HG03575 (cell line): ENCODE results near the gene SLC35B4.
"Not testable (repeated sequence)": the region's sequence is repeated elsewhere in the genome, so short reads cannot be mapped to it uniquely, and the experiment has no call there.

Source experiments
- ATAC-seq: cut with Tn5 transposase; IDR thresholded peaks from one replicate; pipeline ENCODE4 v1.9.1; 2021; ENCODE audit not compliant: unreplicated experiment, insufficient number of reproducible peaks, low FRiP score; ENCODE audit errors: extremely low read depth

Gene SLC35B4

DNA sequence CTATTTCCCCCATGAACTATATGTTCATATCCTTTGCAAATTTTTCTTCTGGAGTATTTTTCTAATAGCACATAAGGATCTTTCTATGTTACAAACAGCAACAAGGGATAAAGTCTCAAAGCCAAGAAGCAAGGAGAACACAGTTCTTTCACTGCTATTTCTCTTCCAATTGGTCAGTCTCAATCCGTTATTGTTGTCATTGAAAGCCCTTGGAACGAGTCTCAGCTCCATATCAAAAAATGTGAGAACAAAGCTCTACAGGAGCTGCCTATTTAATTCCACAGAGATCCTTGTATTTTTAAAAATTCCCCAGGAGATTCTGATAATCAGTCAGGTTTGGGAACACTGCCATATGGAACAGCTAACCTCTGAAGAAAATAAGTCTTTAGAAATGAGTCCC is 15.7 kb downstream of the SLC35B4 start:
- ATAC-seq = no peak

GRCh38 chr7:134298902-134299683 is 17.6 kb downstream of the SLC35B4 start:
- ATAC-seq = no peak

DNA sequence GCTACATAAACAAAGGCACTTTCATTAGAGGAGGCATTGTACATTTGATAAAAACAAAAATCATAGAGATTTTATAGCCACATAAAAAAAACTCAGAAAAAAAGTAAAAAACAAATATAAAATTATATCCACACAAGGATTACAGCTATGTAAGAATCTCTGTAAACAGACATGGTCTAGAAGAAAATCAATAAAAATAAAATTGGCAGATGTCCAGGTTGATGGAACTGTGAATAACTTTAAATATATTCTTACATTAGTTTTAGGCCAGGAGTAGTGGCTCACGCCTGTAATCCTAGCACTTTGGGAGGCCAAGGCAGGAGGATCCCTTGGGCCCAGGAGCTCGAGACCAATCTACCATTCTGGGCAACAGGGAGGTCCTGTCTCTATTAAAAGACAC is 19.2 kb downstream of the SLC35B4 start:
- ATAC-seq = no peak

GRCh38 chr7:134295982-134296381 is 20.7 kb downstream of the SLC35B4 start:
- not testable (repeated sequence) for ATAC-seq

GRCh38 chr7:134293002-134293740 is 23.6 kb downstream of the SLC35B4 start:
- ATAC-seq = peak; percentile 100

DNA sequence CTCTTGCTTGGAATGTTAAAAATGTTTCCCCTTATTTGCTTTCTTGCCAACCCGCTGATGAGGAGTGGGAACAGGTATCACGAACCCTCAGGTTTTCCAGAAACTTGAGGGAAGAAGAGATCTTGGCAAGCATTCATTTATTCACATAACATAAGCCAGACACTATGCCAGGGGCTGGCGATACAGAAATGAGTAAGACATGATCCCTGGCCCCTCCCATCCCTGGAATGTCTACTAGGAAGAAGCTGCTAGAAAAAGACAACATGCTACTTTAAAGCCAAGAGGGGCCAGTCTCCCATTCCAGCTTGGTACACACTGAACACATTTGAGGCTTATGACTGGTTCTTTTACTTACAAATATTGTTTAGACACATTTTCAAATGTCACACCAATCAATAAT is 26.4 kb downstream of the SLC35B4 start:
- ATAC-seq = no peak

- ATAC-seq = no peak
Measured at GRCh38 chr7:134289841-134290240, 26.9 kb downstream of the SLC35B4 start.

GRCh38 chr7:134289423-134289822 is 27.3 kb downstream of the SLC35B4 start:
- no peak for ATAC-seq

DNA sequence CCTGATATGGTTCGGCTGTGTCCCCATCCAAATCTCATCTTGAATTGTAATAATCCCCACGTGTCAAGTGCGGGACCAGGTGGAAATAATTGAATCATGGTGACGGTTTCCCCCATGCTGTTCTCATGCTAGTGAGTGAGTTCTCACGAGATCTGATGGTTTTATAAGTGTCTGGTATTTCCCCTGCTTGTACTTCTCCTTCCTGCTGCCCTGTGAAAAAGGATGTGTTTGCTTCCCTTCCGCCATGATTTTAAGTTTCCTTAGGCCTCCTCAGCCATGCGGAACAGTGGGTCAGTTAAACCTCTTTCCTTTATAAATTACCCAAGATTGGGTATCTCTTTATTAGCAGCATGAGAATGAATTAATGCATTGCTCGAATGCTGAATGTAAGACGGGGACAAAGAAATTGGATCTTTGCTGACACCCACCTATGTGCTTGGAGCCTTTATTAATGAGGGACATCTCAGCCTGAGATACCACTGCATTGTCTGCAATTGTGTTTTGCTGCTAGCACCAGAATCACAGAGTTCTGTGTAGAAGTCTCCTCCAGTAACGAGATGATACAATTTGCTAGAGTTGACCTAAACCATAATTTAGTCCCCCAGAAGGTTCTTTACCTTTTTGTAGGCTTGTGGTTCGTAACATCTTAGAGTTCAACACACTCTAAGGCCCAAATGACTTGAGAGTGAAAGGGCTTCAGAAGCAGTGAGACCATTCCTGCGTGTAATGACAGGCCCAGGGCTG is 28.6 kb downstream of the SLC35B4 start:
- ATAC-seq = no peak

DNA sequence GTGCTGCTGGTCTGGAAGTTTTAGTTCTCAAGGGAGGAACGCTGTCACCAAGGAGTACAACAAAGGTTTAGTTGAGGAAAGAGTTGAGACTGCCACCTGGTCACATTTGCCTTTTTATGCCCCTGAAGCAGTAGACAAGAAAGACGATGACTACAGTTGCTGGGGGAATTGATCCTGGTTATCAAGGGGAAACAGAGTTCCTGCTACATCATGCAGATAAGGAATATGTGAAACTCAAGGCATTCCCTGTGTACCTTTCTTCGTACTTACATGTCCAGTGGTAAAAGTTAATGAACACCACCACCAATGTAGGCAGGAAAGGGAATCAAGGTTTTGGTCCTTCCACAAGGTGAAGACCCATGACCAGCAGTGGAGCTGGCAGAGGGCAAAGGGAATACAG is 31.8 kb downstream of the SLC35B4 start:
- ATAC-seq = no peak

- no peak for ATAC-seq
Measured at GRCh38 chr7:134284011-134284410, 32.7 kb downstream of the SLC35B4 start.

DNA sequence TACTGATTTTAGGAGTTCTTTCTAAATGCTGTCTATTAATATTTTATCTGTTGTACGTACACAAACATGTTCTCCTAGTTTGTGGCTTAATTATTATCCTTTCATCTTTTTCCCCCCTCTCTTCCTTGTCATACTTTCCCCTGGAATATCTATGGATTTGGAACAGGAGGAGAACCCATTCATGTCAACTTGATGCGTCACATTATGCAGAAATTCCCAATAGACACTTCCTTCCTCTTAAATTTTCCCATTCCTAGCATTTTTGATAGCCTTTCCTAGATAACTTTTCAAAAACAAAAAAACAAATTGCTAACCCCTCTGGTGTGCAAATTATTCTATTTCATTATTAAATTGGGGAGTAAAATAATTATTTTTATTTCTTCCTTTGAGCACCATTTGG is 36.2 kb downstream of the SLC35B4 start:
- no peak for ATAC-seq

DNA sequence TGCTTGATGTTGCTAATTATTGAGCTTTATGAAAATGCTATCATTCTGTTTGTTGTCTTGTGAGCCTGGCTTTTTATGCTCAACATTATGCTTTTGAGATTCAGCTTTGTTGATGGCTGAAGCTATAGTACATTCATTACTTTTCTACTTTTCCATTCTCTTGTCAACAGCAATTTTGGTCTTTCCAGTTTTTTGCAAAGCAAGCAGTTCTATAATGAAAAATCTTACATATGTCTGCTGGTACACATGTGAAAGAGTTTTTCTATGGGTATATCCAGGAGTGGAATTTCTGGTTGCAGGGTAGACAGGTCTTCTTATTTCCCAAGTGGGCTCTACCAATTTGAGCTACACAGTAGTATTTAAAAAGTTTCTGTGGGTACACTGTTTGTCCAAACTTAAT is 36.8 kb downstream of the SLC35B4 start:
- no peak for ATAC-seq

DNA sequence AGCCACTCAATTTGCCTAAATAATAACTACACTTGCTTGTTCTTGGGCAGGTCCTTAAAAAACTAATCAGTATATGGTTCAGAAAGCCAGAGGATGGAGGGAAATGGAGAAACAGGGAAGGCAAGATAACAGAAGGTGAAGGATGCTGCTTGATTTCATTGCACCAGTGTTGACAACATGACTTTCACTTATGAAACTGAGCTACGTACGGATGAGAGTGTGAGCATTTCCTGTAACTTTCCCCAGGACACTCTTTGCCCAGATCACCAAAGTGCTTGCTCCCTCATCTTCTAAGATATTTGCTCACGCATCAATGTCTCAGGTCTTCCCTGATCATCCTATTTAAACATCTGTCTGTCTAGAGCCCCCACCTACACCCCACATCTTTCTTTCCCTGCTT is 37.4 kb downstream of the SLC35B4 start:
- no peak for ATAC-seq

DNA sequence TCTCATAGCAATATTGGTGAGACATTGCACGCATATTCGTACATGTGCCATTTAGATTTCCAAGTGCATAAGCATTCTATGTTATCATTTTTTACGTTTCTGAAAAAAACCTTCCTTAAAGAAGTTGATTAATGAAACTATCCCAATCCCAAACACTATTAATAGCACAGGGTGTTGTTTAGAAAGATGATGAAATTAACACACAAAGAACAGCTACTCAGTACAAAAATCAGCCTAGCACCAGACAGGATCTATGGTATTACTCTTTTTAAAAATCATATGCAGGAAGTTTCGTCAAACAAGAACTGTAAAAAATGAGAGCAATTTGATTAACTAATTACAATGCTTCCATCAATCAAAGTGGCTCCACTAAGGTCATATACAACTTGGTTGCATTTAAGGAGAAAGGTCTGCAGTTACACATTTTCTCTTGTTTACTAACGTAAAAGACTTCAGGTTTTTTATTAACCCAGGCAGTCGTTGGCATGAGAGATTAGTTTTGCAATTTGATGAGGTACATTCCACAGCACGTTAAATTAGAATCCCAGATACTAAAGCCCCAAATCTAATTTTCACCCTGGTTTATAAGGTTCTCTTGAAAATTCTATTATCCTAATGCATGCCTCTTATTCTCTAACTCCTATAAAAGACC is 38.1 kb downstream of the SLC35B4 start:
- no peak for ATAC-seq

DNA sequence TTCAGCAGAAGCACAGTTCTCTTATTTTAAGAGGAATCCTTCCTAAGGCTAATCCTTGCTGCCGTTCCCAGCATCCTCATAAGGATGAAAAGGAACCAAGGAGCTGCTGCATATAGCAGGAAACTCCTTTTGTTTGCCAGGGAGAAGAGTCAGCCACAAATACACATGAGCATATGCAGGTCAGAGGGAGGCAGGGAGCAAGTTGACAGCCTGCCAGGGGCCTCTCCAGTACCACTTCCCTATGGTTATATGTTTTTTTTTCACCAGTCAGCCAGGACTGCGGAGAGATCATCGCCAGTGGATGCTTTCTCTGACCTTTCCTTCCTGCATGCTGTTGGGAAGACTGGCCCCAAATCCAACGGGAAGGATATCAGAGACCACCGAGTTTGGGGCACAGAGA is 39.8 kb downstream of the SLC35B4 start:
- no peak for ATAC-seq

DNA sequence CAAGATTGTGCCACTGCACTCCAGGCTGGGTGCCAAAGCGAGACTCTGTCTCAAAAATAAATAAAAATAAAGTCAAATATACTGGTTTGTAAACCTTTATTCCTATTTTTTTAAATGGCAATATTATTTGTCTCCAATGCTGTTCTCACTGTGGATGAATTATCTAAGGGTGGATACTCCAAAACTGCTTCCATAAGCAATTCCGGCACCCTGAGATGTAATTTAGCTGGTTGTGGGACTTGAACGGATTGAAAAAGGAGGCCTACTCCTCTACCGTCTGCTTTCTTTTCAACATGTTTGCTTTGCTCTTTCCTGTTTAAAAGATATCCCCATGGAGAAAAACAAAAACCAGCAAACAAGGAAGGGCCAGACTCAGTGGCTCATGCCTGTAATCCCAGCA is 54.4 kb downstream of the SLC35B4 start:
- no peak for ATAC-seq

DNA sequence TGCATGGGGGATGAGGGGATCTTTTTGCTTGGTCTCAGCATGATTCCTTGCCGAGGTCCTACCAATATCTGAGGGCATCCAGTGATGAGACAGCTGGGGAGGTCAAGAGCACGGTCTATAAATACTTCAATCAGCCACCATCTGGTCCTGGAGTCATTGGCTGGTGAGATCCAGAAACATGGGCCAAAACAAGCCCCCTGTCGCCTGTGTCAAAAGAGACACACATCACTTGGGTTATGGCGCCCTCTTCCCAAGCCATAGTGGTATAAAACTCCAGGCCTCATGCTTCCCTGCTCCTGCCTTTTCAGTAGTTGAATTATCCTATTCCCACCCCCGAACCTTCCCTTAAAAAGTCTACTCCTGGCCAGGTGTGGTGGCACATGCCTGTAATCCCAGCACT is 60.9 kb downstream of the SLC35B4 start:
- ATAC-seq = no peak

DNA sequence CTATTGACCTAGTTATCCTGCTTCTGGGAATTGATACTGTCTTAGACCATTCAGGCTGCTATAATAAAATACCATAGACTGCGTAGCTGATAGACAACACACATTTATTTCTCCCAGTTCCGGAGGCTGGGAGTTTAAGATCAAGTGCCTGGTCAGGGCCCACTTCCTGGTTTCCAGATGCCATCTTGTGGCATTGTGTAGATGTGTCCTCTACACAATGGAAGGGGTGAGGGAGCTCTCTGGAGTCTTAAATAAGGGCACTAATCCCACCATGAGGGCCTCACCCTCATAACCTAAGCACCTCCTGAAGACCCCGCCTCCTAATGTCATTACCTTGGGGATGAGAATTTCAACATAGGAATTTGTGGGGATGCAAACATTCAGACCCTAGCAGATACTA is 62.4 kb downstream of the SLC35B4 start:
- ATAC-seq = no peak
